ENCODE data around the gene APBA3.
A peak's percentile ranks its signal among the peaks of the same experiment; 100 is the strongest.

Gene APBA3

DNA sequence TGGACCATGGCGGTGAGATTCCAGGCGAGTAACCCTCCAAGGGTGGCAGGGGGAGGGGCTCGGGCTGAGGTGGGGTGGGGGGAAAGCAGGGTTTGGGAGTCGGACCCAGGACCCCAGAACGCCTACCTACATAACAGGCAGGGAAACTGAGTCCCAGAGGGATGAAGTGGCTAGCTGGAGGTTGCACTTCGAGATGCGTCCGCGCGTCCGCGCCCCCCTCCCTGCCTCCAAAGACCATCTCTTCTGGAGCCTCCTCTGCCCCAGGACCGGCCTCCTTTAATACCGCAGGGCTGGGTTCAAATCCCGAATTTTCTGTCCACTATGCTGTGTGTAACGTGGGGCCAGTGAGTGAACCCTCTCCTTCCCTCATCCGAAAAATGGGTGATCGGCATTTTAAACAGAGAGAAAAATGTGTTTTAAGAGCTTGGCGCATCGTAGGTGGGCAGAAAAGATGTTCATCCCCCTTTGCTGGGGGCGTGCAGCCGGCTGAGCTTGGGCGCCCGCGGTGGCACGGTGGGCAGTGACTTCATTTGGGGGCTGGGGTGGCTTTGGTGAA lies 39.5 kb downstream of the APBA3 start:
- no peak for DNase-seq

- DNase-seq = peak in 38 of 58 donors; percentile 1 to 68 (median 16)
Measured at GRCh38 chr19:3721131-3721886, 40.2 kb downstream of the APBA3 start.

DNA sequence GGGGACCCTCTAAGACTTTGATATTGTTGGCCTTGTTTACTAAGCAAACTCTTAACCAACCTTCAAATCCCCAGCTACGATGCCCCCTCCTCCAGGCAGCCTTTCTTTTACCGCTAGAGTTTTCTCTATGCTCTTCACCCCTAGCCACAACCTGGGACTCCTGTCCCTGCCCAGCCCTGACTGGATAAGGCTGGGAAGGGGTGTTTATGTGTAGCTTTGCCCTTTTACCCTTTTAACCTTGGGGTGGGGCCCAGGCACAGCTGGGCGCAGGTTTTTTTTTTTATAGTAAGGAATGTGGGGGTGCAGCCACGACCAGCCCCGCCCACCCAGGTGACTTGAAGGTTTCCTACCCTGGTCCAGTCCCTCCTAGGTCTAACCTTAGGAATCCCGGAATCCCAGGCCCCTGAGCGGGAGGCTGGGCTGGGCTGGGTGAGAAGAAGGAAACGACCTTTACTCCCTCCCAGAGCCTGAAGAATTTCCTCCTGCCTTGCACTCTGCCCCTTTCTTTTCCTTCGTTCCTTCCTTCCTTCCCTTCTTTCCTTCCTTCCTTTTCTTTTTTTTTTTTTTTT lies 41.1 kb downstream of the APBA3 start:
- no peak for DNase-seq

- no peak for DNase-seq
Measured at GRCh38 chr19:3719868-3720267, 41.6 kb downstream of the APBA3 start.

DNA sequence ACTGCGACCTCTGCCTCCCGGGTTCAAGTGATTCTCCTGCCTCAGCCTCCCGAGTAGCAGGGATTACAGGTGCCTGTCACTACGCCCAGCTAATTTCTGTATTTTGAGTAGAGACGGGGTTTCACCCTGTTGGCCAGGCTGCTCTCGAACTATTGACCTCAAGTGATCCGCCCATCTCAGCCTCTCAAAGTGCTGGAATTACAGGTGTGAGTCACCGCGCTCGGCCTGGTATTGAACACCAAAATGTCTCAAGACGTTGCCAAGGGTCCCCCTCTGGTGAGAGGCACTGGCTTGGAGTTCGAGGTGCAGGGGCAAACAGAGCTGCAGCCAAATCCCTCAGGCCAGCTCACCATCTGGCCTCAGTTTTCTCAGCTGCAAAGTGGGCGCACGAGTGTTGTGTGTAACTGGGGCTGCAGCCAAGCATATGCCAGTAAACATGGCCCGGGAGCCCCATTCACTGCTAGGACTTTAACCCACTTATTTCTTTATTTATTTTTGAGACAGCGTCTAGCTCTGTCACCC lies 45.3 kb downstream of the APBA3 start:
- no peak for DNase-seq

DNA sequence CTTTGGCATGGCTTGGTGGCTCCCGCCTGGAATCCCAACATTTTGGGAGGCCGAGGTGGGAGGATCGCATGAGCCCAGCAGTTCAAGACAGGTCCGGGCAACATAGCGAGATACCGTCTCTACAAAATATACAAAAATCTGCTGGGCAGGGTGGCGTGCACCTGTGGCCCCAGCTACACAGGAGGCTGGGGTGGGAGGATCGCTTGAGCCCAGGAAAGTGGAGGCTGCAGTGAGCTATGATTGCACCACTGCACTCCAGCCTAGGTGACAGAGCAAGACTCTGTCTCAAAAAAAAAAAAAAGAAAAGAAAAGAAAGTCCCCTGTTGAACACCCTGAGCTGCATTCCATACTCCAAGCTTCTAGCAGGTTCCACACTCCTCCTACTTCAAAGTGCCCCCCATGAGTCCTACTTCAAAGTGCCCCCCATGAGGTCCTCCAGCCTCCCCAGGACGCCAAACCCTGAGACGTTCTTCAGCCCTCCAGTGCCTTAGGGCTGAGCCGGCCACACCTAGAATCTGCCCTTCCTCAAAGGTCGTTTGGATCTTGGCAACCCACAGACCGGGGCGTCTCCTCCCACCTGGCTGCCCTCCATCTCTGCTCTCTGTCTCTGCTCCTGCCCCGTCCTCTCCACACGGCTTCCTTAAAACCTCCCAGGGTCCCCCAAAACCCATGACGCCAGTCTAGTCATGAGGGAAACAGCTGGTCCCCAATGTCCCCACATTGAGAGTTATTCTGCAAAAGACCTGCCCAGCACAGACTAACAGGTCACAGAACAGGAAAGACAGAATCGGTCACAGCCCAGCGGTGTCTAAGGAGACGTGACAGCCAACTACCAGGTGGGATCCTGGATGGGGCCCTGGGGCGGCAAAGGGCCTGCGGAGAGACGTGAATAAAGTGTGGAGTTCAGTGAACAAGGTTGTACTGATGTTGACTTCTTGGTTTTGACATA lies 48.6 kb downstream of the APBA3 start:
- no peak for DNase-seq

GRCh38 chr19:3710265-3710812 lies 51.2 kb downstream of the APBA3 start:
- peak in 20 of 58 donors; percentile 1 to 37 (median 16) for DNase-seq

DNA sequence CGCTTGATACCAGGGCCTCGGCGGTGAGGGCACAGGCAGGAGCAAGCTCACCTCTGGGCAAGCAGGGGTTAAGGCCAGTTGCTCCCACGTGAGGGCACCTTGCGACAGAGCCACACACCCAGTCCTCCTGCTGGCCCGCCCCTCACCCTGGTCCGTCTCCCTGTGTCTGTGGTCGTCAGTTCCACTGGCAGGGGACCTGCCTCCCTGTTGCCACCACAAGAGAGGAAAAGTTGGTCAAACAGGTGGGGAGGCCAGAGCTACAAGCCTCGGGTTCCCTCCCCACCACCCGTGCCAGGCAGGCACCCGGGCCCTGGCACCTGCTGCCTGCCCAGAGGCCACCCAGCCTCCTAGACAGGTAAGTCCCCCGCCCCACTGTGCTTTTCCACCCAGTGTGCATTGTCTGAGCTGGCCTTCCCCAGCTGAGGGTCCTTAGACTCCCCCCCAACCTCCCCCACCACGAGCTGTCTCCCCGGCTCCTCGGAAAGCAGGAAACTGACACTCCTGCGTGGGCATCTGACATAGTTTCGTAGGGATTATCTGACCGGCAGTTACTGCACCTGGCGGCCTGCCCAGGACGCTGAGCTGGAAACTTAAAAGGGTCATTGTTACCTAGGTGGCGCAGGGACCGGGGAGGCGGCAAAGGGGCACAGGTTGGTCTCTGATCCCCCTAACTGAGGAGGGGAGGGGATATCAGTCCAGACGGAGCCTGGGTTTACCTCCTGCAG lies 53.1 kb downstream of the APBA3 start, which contains the start of gene TJP3:
Gene TJP3, plus strand, starts transcription at position 178 of the 725 bp plus-strand sequence. CDS start 20,049 bp downstream, outside the sequence.
- DNase-seq = no peak

DNA sequence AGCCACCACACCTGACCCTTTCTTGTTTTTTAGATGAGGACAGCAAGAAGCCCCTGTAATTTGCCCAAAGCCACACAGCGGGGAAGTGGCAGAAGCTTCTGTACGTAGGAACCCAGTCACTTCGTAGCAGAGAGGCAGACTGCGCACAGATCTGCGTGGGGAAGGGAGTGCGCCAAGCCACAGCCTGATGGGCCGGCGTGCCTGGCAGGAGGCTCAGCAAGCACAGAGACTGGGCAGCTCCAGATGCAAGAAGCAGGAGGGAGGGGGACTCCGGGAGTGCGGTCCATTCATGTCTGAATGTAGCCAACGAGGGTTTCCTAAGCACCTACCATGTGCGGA lies 53.7 kb downstream of the APBA3 start:
- no peak for DNase-seq

GRCh38 chr19:3701200-3701599 lies 60.3 kb downstream of the APBA3 start:
- no peak for DNase-seq
